Gastroesophageal sphincter (tissue), 3 donors: ENCODE data around the gene WHAMM.

Experiments
- CTCF ChIP-seq, 4 experiments: fragments of 200-600 bp in 2 of 4; fragments of 450-650 bp in 2 of 4; sonication (generic) in 1 of 4; IDR thresholded peaks; one replicate each; pipeline ENCODE4 v1.5.1; 2017 to 2019; ENCODE audit warnings: antibody characterized with exemption in 4 of 4, mild to moderate bottlenecking in 2 of 4, moderate library complexity in 2 of 4
- EP300 ChIP-seq: sonication (generic); formaldehyde crosslinking; IDR thresholded peaks from one replicate; pipeline ENCODE4 v1.6.1; 2017; ENCODE audit warnings: antibody characterized with exemption, mild to moderate bottlenecking
- POLR2A ChIP-seq, 2 donors: fragments of 450-650 bp; IDR thresholded peaks; one replicate each; pipeline ENCODE4 v1.6.1; 2017; ENCODE audit warnings: antibody characterized with exemption in 2 of 2, mild to moderate bottlenecking in 2 of 2, moderate library complexity in 1 of 2

GRCh38 chr15:82810890-82811426, 1.5 kb downstream of the WHAMM start:
- TF ChIP-seq EP300 (no peak), CTCF (IDR thresholded peaks at IDR 0.05) (no peak), POLR2A (IDR thresholded peaks at IDR 0.05) (no peak)
